K562 (cell line): Measurements from ENCODE around the gene CCR7.

Experiments used
- CHD4 ChIP-seq: fragments of 200-600 bp; sonication (generic); IDR thresholded peaks from 3 replicates; pipeline ENCODE4 v1.6.1; 2012; ENCODE audit warnings: low read depth, mild to moderate bottlenecking, mixed read lengths, low read length, inconsistent platforms; ENCODE audit not compliant: insufficient read depth, insufficient replicate concordance, poor library complexity, severe bottlenecking
- MAZ ChIP-seq, 2 experiments: fragments of 450-650 bp in 1 of 2; sonication (generic) in 1 of 2; formaldehyde crosslinking; IDR thresholded peaks in 1 of 2; conservative IDR thresholded peaks in 1 of 2; 2 replicates each; pipeline versions ENCODE4 v1.4.0 to v1.5.0; 2020; ENCODE audit warnings: mild to moderate bottlenecking in 1 of 2, missing genetic modification reagents in 1 of 2
- NFYB ChIP-seq: IDR thresholded peaks from 2 replicates; pipeline ENCODE4 v1.6.1; 2011; ENCODE audit warnings: mild to moderate bottlenecking, moderate library complexity; ENCODE audit not compliant: insufficient read length; ENCODE audit errors: extremely low read depth
- POLR2AphosphoS5 ChIP-seq: IDR thresholded peaks from 2 replicates; pipeline ENCODE4 v1.6.1; 2011; ENCODE audit warnings: mild to moderate bottlenecking, low read depth, low read length, moderate library complexity; ENCODE audit not compliant: control insufficient read depth, insufficient read depth
- SNIP1 ChIP-seq: fragments of 450-650 bp; IDR thresholded peaks from 2 replicates; pipeline ENCODE4 v1.7.1; 2017; ENCODE audit warnings: low read depth, mild to moderate bottlenecking
- ZC3H4 ChIP-seq: sonication (generic); formaldehyde crosslinking; IDR thresholded peaks from 2 replicates; pipeline ENCODE4 v1.9.0; 2021; ENCODE audit warnings: missing genetic modification reagents, borderline replicate concordance
- ZFP1 ChIP-seq: fragments of 450-650 bp; formaldehyde crosslinking; IDR thresholded peaks from 2 replicates; pipeline ENCODE4 v1.4.0; 2020; ENCODE audit warnings: mild to moderate bottlenecking, mixed read lengths
- TF ChIP-seq, protein P1 (sequence below): fragments of 250-450 bp; sonication (Bioruptor Pico); IDR thresholded peaks from 2 replicates; pipeline ENCODE4 v1.5.0; 2021
- TF ChIP-seq, protein P2 (sequence below): IDR thresholded peaks from 3 replicates; pipeline ENCODE4 v1.6.1; 2011; ENCODE audit warnings: borderline replicate concordance, mild to moderate bottlenecking; ENCODE audit not compliant: insufficient read length, insufficient read depth
- TF ChIP-seq, protein P3 (sequence below): sonication (generic); formaldehyde crosslinking; IDR thresholded peaks from 2 replicates; pipeline ENCODE4 v1.5.0; 2020; ENCODE audit warnings: missing genetic modification reagents
- TF ChIP-seq, protein P4 (sequence below), 2 experiments: fragments of 450-650 bp in 1 of 2; sonication (generic) in 1 of 2; formaldehyde crosslinking in 1 of 2; IDR thresholded peaks in 1 of 2; conservative IDR thresholded peaks in 1 of 2; 2 replicates each; pipeline versions ENCODE4 v1.6.1 to v1.8.1; 2016 to 2023; ENCODE audit warnings: mild to moderate bottlenecking in 2 of 2, moderate library complexity in 2 of 2, inconsistent platforms in 1 of 2, missing genetic modification reagents in 1 of 2

DNA sequence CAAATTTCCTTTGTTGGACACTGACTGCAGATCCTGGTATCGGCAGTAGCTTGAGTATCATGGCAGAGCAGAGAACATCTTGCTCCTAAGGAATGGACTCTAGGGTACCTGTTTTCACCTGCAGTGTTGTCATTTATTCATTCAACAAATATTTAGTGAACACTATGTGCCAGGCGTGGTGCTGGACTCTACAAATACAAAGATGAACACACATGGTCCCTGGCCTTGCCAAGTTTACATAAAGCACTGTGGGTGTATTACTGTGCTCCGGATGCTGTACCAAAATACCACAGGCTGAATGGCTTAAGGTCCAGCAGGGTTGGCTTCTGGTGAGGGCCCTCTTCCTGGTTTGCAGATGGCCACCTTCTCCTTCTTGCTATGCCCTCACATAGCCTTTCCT, 14.2 kb upstream of the CCR7 start:
- TF ChIP-seq, protein P1, sequence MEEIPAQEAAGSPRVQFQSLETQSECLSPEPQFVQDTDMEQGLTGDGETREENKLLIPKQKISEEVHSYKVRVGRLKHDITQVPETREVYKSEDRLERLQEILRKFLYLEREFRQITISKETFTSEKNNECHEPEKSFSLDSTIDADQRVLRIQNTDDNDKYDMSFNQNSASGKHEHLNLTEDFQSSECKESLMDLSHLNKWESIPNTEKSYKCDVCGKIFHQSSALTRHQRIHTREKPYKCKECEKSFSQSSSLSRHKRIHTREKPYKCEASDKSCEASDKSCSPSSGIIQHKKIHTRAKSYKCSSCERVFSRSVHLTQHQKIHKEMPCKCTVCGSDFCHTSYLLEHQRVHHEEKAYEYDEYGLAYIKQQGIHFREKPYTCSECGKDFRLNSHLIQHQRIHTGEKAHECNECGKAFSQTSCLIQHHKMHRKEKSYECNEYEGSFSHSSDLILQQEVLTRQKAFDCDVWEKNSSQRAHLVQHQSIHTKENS = no peak
- no peak for TF ChIP-seq ZFP1 (CRISPR knock-in tag)
- TF ChIP-seq, protein P2, sequence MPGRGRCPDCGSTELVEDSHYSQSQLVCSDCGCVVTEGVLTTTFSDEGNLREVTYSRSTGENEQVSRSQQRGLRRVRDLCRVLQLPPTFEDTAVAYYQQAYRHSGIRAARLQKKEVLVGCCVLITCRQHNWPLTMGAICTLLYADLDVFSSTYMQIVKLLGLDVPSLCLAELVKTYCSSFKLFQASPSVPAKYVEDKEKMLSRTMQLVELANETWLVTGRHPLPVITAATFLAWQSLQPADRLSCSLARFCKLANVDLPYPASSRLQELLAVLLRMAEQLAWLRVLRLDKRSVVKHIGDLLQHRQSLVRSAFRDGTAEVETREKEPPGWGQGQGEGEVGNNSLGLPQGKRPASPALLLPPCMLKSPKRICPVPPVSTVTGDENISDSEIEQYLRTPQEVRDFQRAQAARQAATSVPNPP = no peak
- TF ChIP-seq NFYB = no peak
- no peak for TF ChIP-seq POLR2AphosphoS5
- no peak for TF ChIP-seq MAZ (CRISPR knock-in tag; conservative IDR thresholded peaks at IDR 0.05 in 1 of 2, IDR thresholded peaks at IDR 0.05 in 1 of 2)
- no peak for TF ChIP-seq SNIP1
- TF ChIP-seq, protein P3, sequence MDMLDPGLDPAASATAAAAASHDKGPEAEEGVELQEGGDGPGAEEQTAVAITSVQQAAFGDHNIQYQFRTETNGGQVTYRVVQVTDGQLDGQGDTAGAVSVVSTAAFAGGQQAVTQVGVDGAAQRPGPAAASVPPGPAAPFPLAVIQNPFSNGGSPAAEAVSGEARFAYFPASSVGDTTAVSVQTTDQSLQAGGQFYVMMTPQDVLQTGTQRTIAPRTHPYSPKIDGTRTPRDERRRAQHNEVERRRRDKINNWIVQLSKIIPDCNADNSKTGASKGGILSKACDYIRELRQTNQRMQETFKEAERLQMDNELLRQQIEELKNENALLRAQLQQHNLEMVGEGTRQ (CRISPR knock-in tag) = no peak
- no peak for TF ChIP-seq ZC3H4 (CRISPR knock-in tag)
- TF ChIP-seq, protein P4, sequence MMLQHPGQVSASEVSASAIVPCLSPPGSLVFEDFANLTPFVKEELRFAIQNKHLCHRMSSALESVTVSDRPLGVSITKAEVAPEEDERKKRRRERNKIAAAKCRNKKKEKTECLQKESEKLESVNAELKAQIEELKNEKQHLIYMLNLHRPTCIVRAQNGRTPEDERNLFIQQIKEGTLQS (IDR thresholded peaks at IDR 0.05) = no peak
- TF ChIP-seq, protein P4 (CRISPR knock-in tag; conservative IDR thresholded peaks at IDR 0.05) = no peak
- TF ChIP-seq CHD4 = no peak
